HUES48 (cell line): ENCODE data around the gene PEX3.

ENCODE experiments used
- H3K27ac ChIP-seq: one replicate; pipeline ENCODE4 v1.7.0; 2013; ENCODE audit warnings: low read depth, low read length, inconsistent platforms
- H3K27me3 ChIP-seq: 2 replicates; pipeline ENCODE4 v1.6.1; 2013; ENCODE audit warnings: mild to moderate bottlenecking, low read length; ENCODE audit not compliant: control insufficient read depth, insufficient read depth
- H3K36me3 ChIP-seq: 2 replicates; pipeline ENCODE4 v1.6.1; 2013; ENCODE audit warnings: low read length; ENCODE audit not compliant: control insufficient read depth, insufficient read depth
- H3K4me1 ChIP-seq: 2 replicates; pipeline ENCODE4 v1.6.1; 2013; ENCODE audit warnings: mild to moderate bottlenecking, low read length; ENCODE audit not compliant: control insufficient read depth, insufficient read depth
- H3K4me3 ChIP-seq: 2 replicates; pipeline ENCODE4 v1.5.1; 2013; ENCODE audit warnings: mild to moderate bottlenecking, low read depth, low read length
- H3K9ac ChIP-seq: 2 replicates; pipeline ENCODE4 v1.6.1; 2013; ENCODE audit warnings: mild to moderate bottlenecking, low read depth, low read length, moderate library complexity
- H3K9me3 ChIP-seq: 2 replicates; pipeline ENCODE4 v1.6.1; 2013; ENCODE audit warnings: low read length; ENCODE audit not compliant: control insufficient read depth, insufficient read depth

Gene PEX3

DNA sequence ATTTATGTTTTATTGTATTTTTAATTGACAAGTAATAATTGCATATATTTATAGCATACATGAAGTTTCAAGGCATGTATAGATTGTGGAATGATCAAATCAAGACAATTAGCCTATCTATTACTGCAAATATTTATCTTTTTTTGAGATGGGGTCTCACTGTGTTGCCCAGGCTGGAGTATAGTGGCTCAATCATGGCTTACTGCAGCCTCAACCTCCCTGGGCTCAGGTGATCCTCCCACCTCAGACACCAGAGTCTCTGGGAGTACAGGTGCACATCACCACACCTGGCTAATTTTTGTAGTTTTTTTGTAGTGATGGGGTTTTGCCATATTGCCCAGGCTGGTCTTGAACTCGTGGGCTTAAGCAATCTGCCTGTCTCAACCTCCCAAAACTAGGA, 77.1 kb downstream of the PEX3 start:
- Histone ChIP-seq H3K9ac (no peak overlapping the region), H3K27ac (no peak overlapping the region), H3K27me3 (no peaks in the 10 kb centered on the region), H3K36me3 (no peaks in the 10 kb centered on the region), H3K9me3 (no peaks in the 10 kb centered on the region), H3K4me1 (peaks cover 11% of the 10 kb centered on the region; the same call in 1 of the 2 replicates), H3K4me3 (no peak overlapping the region)

GRCh38 chr6:143528164-143528811, 77.7 kb downstream of the PEX3 start:
- H3K9ac ChIP-seq = no peak overlapping the region
- no peak overlapping the region for H3K4me3 ChIP-seq
- peaks cover 5% of the 10 kb centered on the region for H3K27me3 ChIP-seq
- peaks cover 11% of the 10 kb centered on the region; the same call in 1 of the 2 replicates for H3K4me1 ChIP-seq
- H3K27ac ChIP-seq = no peak overlapping the region
- H3K36me3 ChIP-seq = no peaks in the 10 kb centered on the region
- H3K9me3 ChIP-seq = no peaks in the 10 kb centered on the region

DNA sequence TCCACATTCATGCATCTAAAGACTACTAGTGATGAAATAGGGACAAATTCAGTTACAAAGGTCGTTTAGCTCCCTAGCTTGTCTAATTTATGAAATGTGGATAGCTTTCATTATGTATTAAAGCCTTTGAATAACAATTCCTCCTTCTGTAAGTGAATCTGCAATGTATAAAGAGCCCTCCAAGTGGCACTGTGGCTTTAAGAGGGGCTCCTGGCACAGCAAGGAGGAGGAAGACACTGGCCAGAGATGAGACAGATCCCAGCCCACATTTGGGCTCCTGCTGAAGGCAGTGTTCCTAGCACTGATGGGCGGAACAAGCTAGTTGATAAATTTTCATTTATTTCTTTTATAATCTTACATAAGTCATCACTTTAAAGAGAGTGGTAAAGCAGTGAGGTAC, 78.5 kb downstream of the PEX3 start:
- no peaks in the 10 kb centered on the region for H3K9me3 ChIP-seq
- no peak overlapping the region for H3K9ac ChIP-seq
- H3K36me3 ChIP-seq = no peaks in the 10 kb centered on the region
- no peak overlapping the region for H3K4me3 ChIP-seq
- H3K27ac ChIP-seq = no peak overlapping the region
- H3K27me3 ChIP-seq = peaks cover 8% of the 10 kb centered on the region
- H3K4me1 ChIP-seq = peaks cover 11% of the 10 kb centered on the region; the same call in 1 of the 2 replicates

DNA sequence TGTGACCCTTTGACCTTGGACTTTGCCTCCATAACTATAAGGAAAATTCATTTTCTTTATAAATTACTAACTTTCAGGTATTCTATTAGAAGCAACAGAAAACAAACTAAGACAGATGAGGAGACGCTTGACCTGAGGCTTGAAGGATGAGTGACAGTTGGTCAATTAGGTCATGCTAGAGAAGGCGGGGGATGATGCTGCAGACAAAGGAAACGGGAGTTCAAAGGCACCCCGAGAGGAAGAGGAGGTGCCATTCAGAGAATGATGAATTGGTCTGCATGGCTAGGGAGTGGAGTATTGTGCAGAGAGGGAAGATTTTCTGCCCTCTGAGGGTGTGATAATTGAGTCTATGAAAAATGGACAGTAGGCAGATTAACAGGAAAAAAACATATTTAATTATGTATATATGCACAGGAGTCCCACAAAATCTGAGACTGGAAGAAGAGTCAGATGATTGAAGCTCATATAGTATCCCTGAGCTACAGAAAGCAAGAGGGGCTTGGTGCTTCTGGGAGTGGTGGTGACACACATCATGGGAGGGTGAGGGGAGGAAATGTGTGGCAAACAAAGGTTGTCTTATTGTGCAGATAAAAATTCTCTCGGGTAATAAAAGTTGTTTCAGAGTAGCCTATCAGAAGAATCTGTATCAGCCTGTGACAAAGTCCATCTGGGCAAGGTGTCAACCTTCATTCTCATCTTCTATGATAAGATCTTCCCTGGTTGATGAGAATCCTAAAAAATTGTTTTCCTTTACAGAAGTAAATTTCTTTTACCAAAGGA, 81.3 kb downstream of the PEX3 start:
- Histone ChIP-seq H3K4me1 (peaks cover 17% of the 10 kb centered on the region), H3K27me3 (peaks cover 19% of the 10 kb centered on the region), H3K27ac (no peak overlapping the region), H3K9me3 (no peaks in the 10 kb centered on the region), H3K4me3 (no peak overlapping the region), H3K9ac (no peak overlapping the region), H3K36me3 (no peaks in the 10 kb centered on the region)

DNA sequence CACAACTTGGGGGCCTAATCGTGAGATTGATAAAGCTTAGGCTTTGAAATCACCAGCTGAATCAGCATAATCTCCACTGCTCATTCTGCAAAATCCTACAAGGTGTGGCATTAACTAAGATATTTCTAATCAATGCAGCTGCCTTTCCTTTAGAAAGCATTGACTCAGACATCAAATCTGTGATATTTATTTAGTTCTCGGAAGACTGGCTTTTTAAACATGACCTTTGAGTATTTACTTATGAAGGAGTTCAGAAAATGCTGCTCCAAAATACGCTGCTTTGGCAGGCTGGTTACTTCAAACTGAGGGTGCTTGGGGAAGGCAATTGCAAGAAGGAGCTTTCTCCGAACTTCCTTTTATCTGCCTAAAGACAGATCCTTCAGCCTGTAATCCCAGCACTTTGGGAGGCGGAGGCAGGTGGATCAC, 84.6 kb downstream of the PEX3 start:
- H3K9ac ChIP-seq = no peak overlapping the region
- H3K36me3 ChIP-seq = no peaks in the 10 kb centered on the region
- peaks cover 42% of the 10 kb centered on the region for H3K27me3 ChIP-seq
- H3K27ac ChIP-seq = no peak overlapping the region
- peaks cover 23% of the 10 kb centered on the region for H3K4me1 ChIP-seq
- no peak overlapping the region for H3K4me3 ChIP-seq
- H3K9me3 ChIP-seq = no peaks in the 10 kb centered on the region

DNA sequence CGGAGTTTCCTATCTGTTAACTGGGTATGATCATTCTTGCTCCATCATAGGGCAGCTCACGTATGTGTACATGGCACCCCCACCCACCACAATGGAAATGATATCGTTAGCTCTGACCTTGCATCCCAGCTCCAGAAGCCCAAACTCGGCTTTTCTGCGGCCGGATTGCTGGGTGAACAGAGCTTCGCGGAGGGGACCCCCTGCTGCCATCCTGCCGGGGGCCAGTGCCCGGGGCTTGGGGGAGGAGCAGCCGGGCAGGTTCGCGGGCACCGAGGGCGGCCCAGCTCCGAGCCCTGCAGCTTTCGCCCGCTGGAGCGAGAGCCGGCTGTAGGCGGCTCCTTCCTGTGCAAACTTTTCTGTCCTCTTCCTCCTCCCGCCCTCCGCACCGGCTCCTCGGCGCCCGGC, 85.9 kb downstream of the PEX3 start:
- H3K9ac ChIP-seq = peak overlapping the region; percentile 47; the same call in 1 of the 2 replicates
- H3K4me3 ChIP-seq = peak overlapping the region; percentile 67
- no peak overlapping the region for H3K27ac ChIP-seq
- H3K9me3 ChIP-seq = no peaks in the 10 kb centered on the region
- peaks cover 42% of the 10 kb centered on the region for H3K27me3 ChIP-seq
- peaks cover 24% of the 10 kb centered on the region for H3K4me1 ChIP-seq
- no peaks in the 10 kb centered on the region for H3K36me3 ChIP-seq

GRCh38 chr6:143536866-143537691, 86.5 kb downstream of the PEX3 start:
- Histone ChIP-seq H3K9me3 (no peaks in the 10 kb centered on the region), H3K27ac (no peak overlapping the region), H3K9ac (peak overlapping the region; percentile 47; the same call in 1 of the 2 replicates), H3K4me1 (peaks cover 24% of the 10 kb centered on the region), H3K4me3 (peak overlapping the region; percentile 67), H3K36me3 (no peaks in the 10 kb centered on the region), H3K27me3 (peaks cover 42% of the 10 kb centered on the region)

DNA sequence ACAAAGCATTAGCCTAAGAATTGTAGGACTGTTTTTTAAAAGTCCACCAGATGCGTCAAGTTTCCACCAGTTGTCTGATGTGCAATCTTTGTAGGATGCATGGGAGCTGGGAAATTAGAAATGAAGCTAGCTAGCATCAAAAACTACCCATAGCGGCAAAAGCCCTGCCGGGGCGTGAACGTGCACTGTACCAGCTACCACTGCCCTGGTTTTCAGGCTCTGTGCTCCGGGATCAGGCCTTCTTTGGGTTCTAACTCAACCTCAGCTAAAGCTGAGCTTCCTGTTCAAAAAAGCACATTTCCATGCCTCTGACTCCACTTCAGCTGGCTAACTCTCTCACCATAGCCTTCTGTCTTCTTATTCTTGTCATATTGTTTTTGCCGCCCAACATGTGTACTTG, 87.8 kb downstream of the PEX3 start:
- Histone ChIP-seq H3K4me3 (no peak overlapping the region), H3K4me1 (peaks cover 24% of the 10 kb centered on the region), H3K9me3 (no peaks in the 10 kb centered on the region), H3K9ac (no peak overlapping the region), H3K27me3 (peaks cover 36% of the 10 kb centered on the region), H3K36me3 (no peaks in the 10 kb centered on the region), H3K27ac (no peak overlapping the region)

- H3K4me3 ChIP-seq = no peak overlapping the region
- no peaks in the 10 kb centered on the region for H3K9me3 ChIP-seq
- H3K27ac ChIP-seq = no peak overlapping the region
- no peak overlapping the region for H3K9ac ChIP-seq
- peaks cover 35% of the 10 kb centered on the region for H3K27me3 ChIP-seq
- no peaks in the 10 kb centered on the region for H3K36me3 ChIP-seq
- H3K4me1 ChIP-seq = peaks cover 26% of the 10 kb centered on the region
These were observed 88.5 kb downstream of the PEX3 start for GRCh38 chr6:143539106-143539505.

GRCh38 chr6:143539734-143540133, 89.1 kb downstream of the PEX3 start:
- no peak overlapping the region for H3K9ac ChIP-seq
- peak overlapping the region; percentile 7 for H3K27ac ChIP-seq
- no peaks in the 10 kb centered on the region for H3K36me3 ChIP-seq
- H3K4me1 ChIP-seq = peaks cover 26% of the 10 kb centered on the region
- H3K9me3 ChIP-seq = no peaks in the 10 kb centered on the region
- H3K27me3 ChIP-seq = peaks cover 35% of the 10 kb centered on the region
- H3K4me3 ChIP-seq = no peak overlapping the region
